Lower leg skin (tissue), 3 donors: Measurements from ENCODE around the gene NMNAT1.

Experiments
- POLR2A ChIP-seq, 2 donors: fragments of 450-650 bp; IDR thresholded peaks; one replicate each; pipeline ENCODE4 v1.6.1; 2016 to 2017; ENCODE audit warnings: antibody characterized with exemption in 2 of 2, mild to moderate bottlenecking in 1 of 2, moderate library complexity in 1 of 2
- TF ChIP-seq, protein P1 (sequence below), 3 donors: fragments of 450-650 bp; IDR thresholded peaks; one replicate each; pipeline ENCODE4 v1.5.1; 2016; ENCODE audit warnings: antibody characterized with exemption in 3 of 3, mild to moderate bottlenecking in 3 of 3, moderate library complexity in 2 of 3

DNA sequence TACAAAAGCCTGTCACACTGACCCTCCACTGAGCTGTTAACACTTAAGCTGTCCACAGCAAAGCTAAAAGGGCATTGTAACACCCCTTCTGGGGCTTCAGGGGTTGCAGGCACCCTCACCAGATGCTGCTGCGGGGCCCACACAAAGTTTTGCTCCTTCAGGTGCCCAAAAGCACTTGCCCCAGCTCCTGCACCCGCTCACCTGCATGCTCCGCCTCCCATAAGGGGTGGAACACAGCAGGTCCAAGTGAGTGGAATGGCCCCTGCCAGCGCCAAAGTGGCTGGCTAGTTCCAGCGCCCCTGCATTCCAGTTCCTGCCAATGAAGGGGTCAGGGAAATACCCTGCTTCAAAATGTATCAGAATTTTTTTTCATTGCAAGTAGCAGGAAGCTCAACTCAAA, 46.5 kb downstream of the NMNAT1 start:
- TF ChIP-seq, protein P1, sequence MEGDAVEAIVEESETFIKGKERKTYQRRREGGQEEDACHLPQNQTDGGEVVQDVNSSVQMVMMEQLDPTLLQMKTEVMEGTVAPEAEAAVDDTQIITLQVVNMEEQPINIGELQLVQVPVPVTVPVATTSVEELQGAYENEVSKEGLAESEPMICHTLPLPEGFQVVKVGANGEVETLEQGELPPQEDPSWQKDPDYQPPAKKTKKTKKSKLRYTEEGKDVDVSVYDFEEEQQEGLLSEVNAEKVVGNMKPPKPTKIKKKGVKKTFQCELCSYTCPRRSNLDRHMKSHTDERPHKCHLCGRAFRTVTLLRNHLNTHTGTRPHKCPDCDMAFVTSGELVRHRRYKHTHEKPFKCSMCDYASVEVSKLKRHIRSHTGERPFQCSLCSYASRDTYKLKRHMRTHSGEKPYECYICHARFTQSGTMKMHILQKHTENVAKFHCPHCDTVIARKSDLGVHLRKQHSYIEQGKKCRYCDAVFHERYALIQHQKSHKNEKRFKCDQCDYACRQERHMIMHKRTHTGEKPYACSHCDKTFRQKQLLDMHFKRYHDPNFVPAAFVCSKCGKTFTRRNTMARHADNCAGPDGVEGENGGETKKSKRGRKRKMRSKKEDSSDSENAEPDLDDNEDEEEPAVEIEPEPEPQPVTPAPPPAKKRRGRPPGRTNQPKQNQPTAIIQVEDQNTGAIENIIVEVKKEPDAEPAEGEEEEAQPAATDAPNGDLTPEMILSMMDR (IDR thresholded peaks at IDR 0.05): no peak
- no peak for TF ChIP-seq POLR2A (IDR thresholded peaks at IDR 0.05)
